ENCODE data around the gene SCML1.

The SCML1 gene

DNA sequence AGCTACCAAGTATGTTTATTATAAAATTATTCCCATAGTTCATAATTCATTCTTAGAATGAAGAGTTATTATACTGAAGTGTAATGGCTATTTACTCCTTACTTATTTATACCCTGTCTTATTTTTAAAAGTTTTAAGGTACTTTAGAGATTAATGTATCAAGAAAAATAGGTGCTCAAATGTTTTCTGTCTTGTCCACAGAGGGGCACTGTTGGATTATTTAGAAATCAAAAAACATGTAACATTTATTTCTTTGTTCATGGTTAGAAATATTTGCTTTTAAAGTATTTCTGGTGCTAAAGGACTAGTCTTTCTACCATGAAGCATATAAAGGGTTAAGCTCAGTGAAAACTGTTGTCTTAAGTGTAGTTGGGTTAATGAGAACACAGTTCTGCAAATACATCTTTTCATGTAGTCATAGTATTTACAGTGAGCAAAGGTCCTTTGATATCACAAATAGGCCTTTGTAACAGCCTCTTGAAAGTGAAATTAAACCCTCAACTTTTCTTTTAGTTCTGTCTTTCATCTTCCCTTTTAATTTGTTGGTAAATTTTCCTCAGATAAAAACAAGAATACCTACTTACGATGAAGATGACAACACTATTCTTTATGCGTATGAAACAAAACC lies 7.7 kb downstream of the SCML1 start:
- no peaks in the 10 kb centered on the region for H3K79me2 ChIP-seq (ENCODE audit: control insufficient read depth, low read length)
- no peaks in the 10 kb centered on the region for H3K9me3 ChIP-seq (ENCODE audit: control insufficient read depth, insufficient read depth, low read length)
- H3K27me3 ChIP-seq (ENCODE audit: control insufficient read depth, low read length), result no peaks in the 10 kb centered on the region
- H3F3A ChIP-seq (ENCODE audit: control insufficient read depth, insufficient read depth), result no peaks in the 10 kb centered on the region
- no peaks in the 10 kb centered on the region for H3K36me3 ChIP-seq (ENCODE audit: control insufficient read depth, low read length)
- H3K4me3 ChIP-seq (ENCODE audit: low read length), result no peak overlapping the region
- no peak overlapping the region for H3K4me2 ChIP-seq (ENCODE audit: low read length)
- TF ChIP-seq EZH2phosphoT487 (IDR thresholded peaks at IDR 0.05; ENCODE audit: borderline replicate concordance, low read length) (no peak), CTCF (IDR thresholded peaks at IDR 0.05; ENCODE audit: low read depth, low read length, poor library complexity, severe bottlenecking) (peak; percentile 16)
- no peaks in the 10 kb centered on the region for H4K20me1 ChIP-seq (ENCODE audit: control insufficient read depth, insufficient read depth, low read depth, low read length)
- no peaks in the 10 kb centered on the region for H3K4me1 ChIP-seq (ENCODE audit: control insufficient read depth, low read length)
- no peaks in the 10 kb centered on the region for H3K9me2 ChIP-seq (replicated peaks; ENCODE audit: control insufficient read depth, low read length)
- no peak overlapping the region for H3K27ac ChIP-seq (ENCODE audit: low read depth, low read length)

GRCh38 chrX:17747692-17748091 lies 10.4 kb downstream of the SCML1 start:
- H3K79me2 ChIP-seq (ENCODE audit: control insufficient read depth, low read length), result no peaks in the 10 kb centered on the region
- TF ChIP-seq EZH2phosphoT487 (IDR thresholded peaks at IDR 0.05; ENCODE audit: borderline replicate concordance, low read length) (no peak), CTCF (IDR thresholded peaks at IDR 0.05; ENCODE audit: low read depth, low read length, poor library complexity, severe bottlenecking) (no peak)
- H3K9me2 ChIP-seq (replicated peaks; ENCODE audit: control insufficient read depth, low read length), result no peaks in the 10 kb centered on the region

GRCh38 chrX:17748684-17749083 lies 11.4 kb downstream of the SCML1 start:
- Histone ChIP-seq H3K27me3 (ENCODE audit: control insufficient read depth, low read length) (no peaks in the 10 kb centered on the region), H3K79me2 (ENCODE audit: control insufficient read depth, low read length) (no peaks in the 10 kb centered on the region)
- TF ChIP-seq CTCF (IDR thresholded peaks at IDR 0.05; ENCODE audit: low read depth, low read length, poor library complexity, severe bottlenecking) (no peak), EZH2phosphoT487 (IDR thresholded peaks at IDR 0.05; ENCODE audit: borderline replicate concordance, low read length) (no peak)

More at GRCh38 chrX:17747692-17748091, 10.4 kb downstream of the SCML1 start:
- H3K27ac ChIP-seq (ENCODE audit: low read depth, low read length), result no peak overlapping the region
- no peak overlapping the region for H3K4me3 ChIP-seq (ENCODE audit: low read length)
- no peak overlapping the region for H3K4me2 ChIP-seq (ENCODE audit: low read length)
- H3F3A ChIP-seq (ENCODE audit: control insufficient read depth, insufficient read depth), result no peaks in the 10 kb centered on the region
- H3K36me3 ChIP-seq (ENCODE audit: control insufficient read depth, low read length), result no peaks in the 10 kb centered on the region
- H4K20me1 ChIP-seq (ENCODE audit: control insufficient read depth, insufficient read depth, low read depth, low read length), result no peaks in the 10 kb centered on the region
- no peaks in the 10 kb centered on the region for H3K4me1 ChIP-seq (ENCODE audit: control insufficient read depth, low read length)
- H3K27me3 ChIP-seq (ENCODE audit: control insufficient read depth, low read length), result no peaks in the 10 kb centered on the region
- no peaks in the 10 kb centered on the region for H3K9me3 ChIP-seq (ENCODE audit: control insufficient read depth, insufficient read depth, low read length)

More at GRCh38 chrX:17748684-17749083, 11.4 kb downstream of the SCML1 start:
- H3K4me1 ChIP-seq (ENCODE audit: control insufficient read depth, low read length), result no peaks in the 10 kb centered on the region
- no peak overlapping the region for H3K4me3 ChIP-seq (ENCODE audit: low read length)
- H3K4me2 ChIP-seq (ENCODE audit: low read length), result no peak overlapping the region
- no peaks in the 10 kb centered on the region for H3K9me2 ChIP-seq (replicated peaks; ENCODE audit: control insufficient read depth, low read length)
- no peaks in the 10 kb centered on the region for H3K36me3 ChIP-seq (ENCODE audit: control insufficient read depth, low read length)
- no peaks in the 10 kb centered on the region for H4K20me1 ChIP-seq (ENCODE audit: control insufficient read depth, insufficient read depth, low read depth, low read length)
- H3F3A ChIP-seq (ENCODE audit: control insufficient read depth, insufficient read depth), result no peaks in the 10 kb centered on the region
- no peak overlapping the region for H3K27ac ChIP-seq (ENCODE audit: low read depth, low read length)
- no peaks in the 10 kb centered on the region for H3K9me3 ChIP-seq (ENCODE audit: control insufficient read depth, insufficient read depth, low read length)
